ENCODE measurements around the gene RPLP2. TPM values are rescaled to one million over a fixed set of nuclear protein-coding genes. Genes with fewer than 3 reads are reported as not detected.

The RPLP2 gene
- total and polyA plus RNA-seq, 8 donors = 360 to 5,956 (median 985) TPM

GRCh38 chr11:815675-816432 lies 6.1 kb downstream of the RPLP2 start:
- Histone ChIP-seq H3K4me3 (no peak overlapping the region), H3K36me3 (peaks cover 23 to 48% (median 42%) of the 10 kb centered on the region in 4 donors), H3K4me1 (peaks cover 23 to 34% (median 31%) of the 10 kb centered on the region in 4 donors), H3K27ac (no peak overlapping the region), H3K9me3 (no peaks in the 10 kb centered on the region), H3K27me3 (no peaks in the 10 kb centered on the region)
- intact Hi-C loops (cut with DNase I; ENCODE audit: low total_unique reads) = no loop called here
- no peak for TF ChIP-seq EP300 (IDR thresholded peaks at IDR 0.05)
- TF ChIP-seq CTCF (IDR thresholded peaks at IDR 0.05) = no peak
- no peak for TF ChIP-seq POLR2AphosphoS5 (IDR thresholded peaks at IDR 0.05)
- no peak for TF ChIP-seq POLR2A (IDR thresholded peaks at IDR 0.05)
- 84 to 88% (median 87%) methylated on average over 9 to 11 of the region's 11 CpGs for whole genome bisulfite sequencing, 5 donors
- DNase-seq = no peak

- H3K27me3 ChIP-seq = no peaks in the 10 kb centered on the region
- H3K27ac ChIP-seq = no peak overlapping the region
- H3K4me3 ChIP-seq = no peak overlapping the region
- H3K36me3 ChIP-seq = peaks cover 22 to 45% (median 40%) of the 10 kb centered on the region in 4 donors
- TF ChIP-seq POLR2A (IDR thresholded peaks at IDR 0.05) (no peak), EP300 (IDR thresholded peaks at IDR 0.05) (no peak), POLR2AphosphoS5 (IDR thresholded peaks at IDR 0.05) (no peak)
- 75 to 81% (median 78%) methylated on average over 11 of the region's 11 CpGs for WGBS, 5 donors
- no peaks in the 10 kb centered on the region for H3K9me3 ChIP-seq
- peaks cover 23 to 34% (median 31%) of the 10 kb centered on the region in 4 donors for H3K4me1 ChIP-seq
- DNase-seq = no peak
- intact Hi-C loops (cut with DNase I; ENCODE audit: low total_unique reads) = no loop called here
Measured at GRCh38 chr11:816433-816779, 6.6 kb downstream of the RPLP2 start.

- WGBS, 5 donors = 15 to 24% (median 19%) methylated on average over 12 to 20 of the region's 20 CpGs
- intact Hi-C loops (cut with DNase I; ENCODE audit: low total_unique reads) = no loop called here
- Histone ChIP-seq H3K9me3 (no peaks in the 10 kb centered on the region), H3K4me1 (peaks cover 33 to 46% (median 43%) of the 10 kb centered on the region in 4 donors), H3K27ac (peak within 1 kb of the TSS; percentile 94 to 98 (median 96)), H3K36me3 (peaks cover 15 to 44% (median 39%) of the 10 kb centered on the region in 4 donors), H3K4me3 (peak within 1 kb of the TSS; percentile 72 to 97 (median 94)), H3K27me3 (no peaks in the 10 kb centered on the region)
- TF ChIP-seq EP300 (IDR thresholded peaks at IDR 0.05) = no peak
- TF ChIP-seq CTCF (IDR thresholded peaks at IDR 0.05) = no peak
- TF ChIP-seq POLR2AphosphoS5 (IDR thresholded peaks at IDR 0.05) = peak in 2 of 3 donors; percentile 78 to 85
- DNase-seq = peak; percentile 64 to 92
Measured at GRCh38 chr11:818396-819128, 8.8 kb downstream of the RPLP2 start, which contains the start of gene PNPLA2. TSS of gene PNPLA2 (plus strand) at chr11:818914. CDS start at chr11:819719, 805 bp downstream.

- Histone ChIP-seq H3K27me3 (peaks cover 0 to 7% (median 0%) of the 10 kb centered on the region in 3 donors), H3K9me3 (no peaks in the 10 kb centered on the region), H3K4me1 (peaks cover 40 to 54% (median 50%) of the 10 kb centered on the region in 4 donors), H3K36me3 (peaks cover 21 to 44% (median 40%) of the 10 kb centered on the region in 4 donors), H3K4me3 (peak overlapping the region; percentile 72 to 97 (median 94)), H3K27ac (peak overlapping the region; percentile 94 to 98 (median 96))
- intact Hi-C loops (cut with DNase I; ENCODE audit: low total_unique reads) = no loop called here
- TF ChIP-seq CTCF (IDR thresholded peaks at IDR 0.05) = peak in 5 of 7 experiments; percentile 9 to 42 (median 15)
- TF ChIP-seq EP300 (IDR thresholded peaks at IDR 0.05) = no peak
- TF ChIP-seq POLR2A (IDR thresholded peaks at IDR 0.05) = peak in 1 of 4 donors; percentile 16
- TF ChIP-seq POLR2AphosphoS5 (IDR thresholded peaks at IDR 0.05) = peak; percentile 29 to 93 (median 93)
- peak; percentile 96 to 97 for DNase-seq
- 1 to 5% (median 1%) methylated on average over 15 to 96 of the region's 96 CpGs for WGBS, 5 donors
Measured at GRCh38 chr11:819129-819931, 9.6 kb downstream of the RPLP2 start.
